Measurements from ENCODE around the gene LRRC74B. TPM values are rescaled to one million over a fixed set of nuclear protein-coding genes. Genes with fewer than 3 reads are reported as not detected.

The LRRC74B gene
- total RNA-seq, 1 donor from 2014 or later: 3.6 TPM

- ATAC-seq: no peak
- intact Hi-C loops (cut with DNase I): no loop called here
- H3K36me3 ChIP-seq: no peaks in the 10 kb centered on the region
Measured at GRCh38 chr22:21029486-21030025, 16.2 kb upstream of the LRRC74B start.

GRCh38 chr22:21030032-21030431 is 15.7 kb upstream of the LRRC74B start:
- H3K36me3 ChIP-seq: no peaks in the 10 kb centered on the region

More at GRCh38 chr22:21029486-21030025, 16.2 kb upstream of the LRRC74B start:
- peaks cover 13% of the 10 kb centered on the region for H3K4me1 ChIP-seq
- peaks cover 33% of the 10 kb centered on the region for H3K27me3 ChIP-seq (ENCODE audit: low read depth)
- DNase-seq: no peak
- no peak for TF ChIP-seq CTCF (IDR thresholded peaks at IDR 0.05)
- H3K27ac ChIP-seq: no peak overlapping the region
- no peak overlapping the region for H3K4me3 ChIP-seq
- no peaks in the 10 kb centered on the region for H3K9me3 ChIP-seq

GRCh38 chr22:21030621-21031544 is 14.9 kb upstream of the LRRC74B start:
- Histone ChIP-seq H3K4me3 (no peak overlapping the region), H3K27ac (no peak overlapping the region), H3K9me3 (no peaks in the 10 kb centered on the region), H3K4me1 (peaks cover 13% of the 10 kb centered on the region), H3K27me3 (ENCODE audit: low read depth) (peaks cover 33% of the 10 kb centered on the region), H3K36me3 (no peaks in the 10 kb centered on the region)
- DNase-seq: no peak
- no peak for ATAC-seq
- no peak for TF ChIP-seq CTCF (IDR thresholded peaks at IDR 0.05)
- intact Hi-C loops (cut with DNase I): no loop called here

More at GRCh38 chr22:21030032-21030431, 15.7 kb upstream of the LRRC74B start:
- no peak for TF ChIP-seq CTCF (IDR thresholded peaks at IDR 0.05)
- no peaks in the 10 kb centered on the region for H3K9me3 ChIP-seq
- H3K4me3 ChIP-seq: no peak overlapping the region
- no peak for ATAC-seq
- H3K27ac ChIP-seq: no peak overlapping the region
- no peak for DNase-seq
- intact Hi-C loops (cut with DNase I): no loop called here
- peaks cover 13% of the 10 kb centered on the region for H3K4me1 ChIP-seq
- peaks cover 33% of the 10 kb centered on the region for H3K27me3 ChIP-seq (ENCODE audit: low read depth)

GRCh38 chr22:21031545-21032036 is 14.2 kb upstream of the LRRC74B start:
- no peaks in the 10 kb centered on the region for H3K36me3 ChIP-seq
- peak overlapping the region; percentile 46 for H3K4me3 ChIP-seq
- TF ChIP-seq CTCF (IDR thresholded peaks at IDR 0.05): no peak
- ATAC-seq (peak in 1 of 2 donors; percentile 2), DNase-seq (no peak)
- H3K27ac ChIP-seq: no peak overlapping the region
- H3K4me1 ChIP-seq: peaks cover 13% of the 10 kb centered on the region
- intact Hi-C loops (cut with DNase I): no loop called here
- H3K9me3 ChIP-seq: no peaks in the 10 kb centered on the region
- H3K27me3 ChIP-seq (ENCODE audit: low read depth): peaks cover 33% of the 10 kb centered on the region

- DNase-seq (no peak), ATAC-seq (peak; percentile 62 to 68)
- H3K4me3 ChIP-seq: peak within 1 kb of the TSS; percentile 46
- no peaks in the 10 kb centered on the region for H3K9me3 ChIP-seq
- peaks cover 13% of the 10 kb centered on the region for H3K4me1 ChIP-seq
- TF ChIP-seq CTCF (IDR thresholded peaks at IDR 0.05): no peak
- H3K27me3 ChIP-seq (ENCODE audit: low read depth): peaks cover 33% of the 10 kb centered on the region
- no peaks in the 10 kb centered on the region for H3K36me3 ChIP-seq
- intact Hi-C loops (cut with DNase I): no loop called here
- H3K27ac ChIP-seq: no peak within 1 kb of the TSS
Measured at GRCh38 chr22:21032037-21032867, 13.5 kb upstream of the LRRC74B start, which contains the start of gene SLC7A4. SLC7A4 (minus strand) TSS chr22:21032561; CDS start chr22:21031812, 749 bp downstream.

Measured in lower lobe of right lung (tissue), 2 donors.